Activated CD8-positive, alpha-beta T cell treated with anti-CD3 and anti-CD28 coated beads for 36 hours (primary cell): Measurements from ENCODE around the gene ADGRB3. TPM values are rescaled to one million over a fixed set of nuclear protein-coding genes. Genes with fewer than 3 reads are reported as not detected.

Experiments used
- ATAC-seq: fragments of 200-7000 bp; cut with Tn5 transposase; one replicate; pipeline ENCODE4 v1.10.0; 2021; ENCODE audit warnings: mild to moderate bottlenecking, moderate library complexity
- CTCF ChIA-PET: fragments of 350-600 bp; sonication (Branson Sonifier 250); formaldehyde crosslinking; loops from one replicate; lab custom pipeline; 2021; ENCODE audit warnings: antibody characterized with exemption; lab: Charles Lee
- POLR2A ChIA-PET: fragments of 350-600 bp; sonication (Branson Sonifier 250); formaldehyde crosslinking; loops from one replicate; lab custom pipeline; 2021; ENCODE audit warnings: antibody characterized with exemption; lab: Charles Lee
- DNase-seq: peaks from one replicate; pipeline ENCODE4 v3.0.0-alpha.2; 2020
- H3K27ac Mint-ChIP-seq: one replicate; pipeline ENCODE4 v1.8.0; 2021; ENCODE audit warnings: mild to moderate bottlenecking, mixed read lengths
- H3K27me3 Mint-ChIP-seq: one replicate; pipeline ENCODE4 v1.8.0; 2021; ENCODE audit warnings: mixed read lengths
- H3K36me3 Mint-ChIP-seq: one replicate; pipeline ENCODE4 v1.8.0; 2021; ENCODE audit warnings: low read depth, mixed read lengths
- H3K4me1 Mint-ChIP-seq: one replicate; pipeline ENCODE4 v1.8.0; 2021; ENCODE audit warnings: low read depth, mixed read lengths
- H3K4me3 Mint-ChIP-seq: one replicate; pipeline ENCODE4 v1.8.0; 2021; ENCODE audit warnings: mild to moderate bottlenecking, moderate library complexity, mixed read lengths
- H3K9me3 Mint-ChIP-seq: one replicate; pipeline ENCODE4 v1.8.0; 2021; ENCODE audit warnings: mixed read lengths
- intact Hi-C: fragments of 100-400 bp; cut with micrococcal nuclease; formaldehyde crosslinking; loops from one replicate; pipeline ENCODE4 v1.10.0; 2022
- total RNA-seq, 2 experiments: library from RNA; stranded (reverse); gene quantifications; one replicate each; pipeline ENCODE4 v1.2.3, GENCODE V29; 2021
- TF ChIP-seq, protein P1 (sequence below): fragments of 200-600 bp; IDR thresholded peaks from one replicate; pipeline ENCODE4 v1.8.0; 2022; ENCODE audit warnings: antibody characterized with exemption, mild to moderate bottlenecking

The ADGRB3 gene
- not detected for total RNA-seq

DNA sequence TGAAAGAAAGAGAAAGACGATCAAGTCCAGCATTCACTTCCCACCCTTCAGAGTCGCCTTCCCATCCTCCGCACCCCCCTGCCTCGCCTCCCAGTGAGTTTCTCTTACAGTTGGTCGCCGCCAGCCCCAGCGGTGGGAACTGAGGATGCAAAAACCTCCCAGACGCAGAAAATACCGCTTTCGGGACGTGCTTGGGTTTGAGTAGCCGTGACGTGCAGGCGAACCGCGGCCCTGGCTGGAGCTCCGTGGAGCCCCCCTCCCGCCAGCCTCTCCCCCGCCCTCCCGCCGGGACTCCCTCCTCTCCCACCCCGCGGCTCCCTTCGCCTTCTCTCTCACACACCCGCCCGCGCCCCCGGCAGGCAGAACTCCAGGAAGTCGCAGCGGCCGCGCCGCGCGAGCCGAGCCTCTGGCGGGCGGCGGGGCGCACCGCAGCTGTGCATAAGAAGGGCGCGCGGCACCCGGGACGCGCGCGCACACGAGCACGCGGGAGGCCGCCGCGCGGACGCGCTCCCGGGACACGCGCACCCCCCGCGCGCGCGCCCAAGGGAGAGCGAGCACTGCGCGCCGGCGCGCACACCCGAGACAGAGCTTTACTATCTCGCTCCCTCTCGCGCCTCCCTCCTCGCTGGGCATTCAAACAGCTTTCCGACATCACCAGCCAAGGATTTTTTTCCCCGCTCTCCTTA lies at the start of gene ADGRB3:
Gene ADGRB3, plus strand, starts transcription at position 557 of the 686 bp plus-strand sequence. CDS start 3,394 bp downstream, outside the sequence.
- ChIA-PET CTCF (interaction anchor here (0.6 to 1.4 kb wide), 4 partner anchors 62 to 332 kb away, joined by 3 to 5 read pairs (median 3); no protein-coding TSS in a partner anchor), POLR2A (interaction anchor here (0.5 kb wide), 1 partner anchor 61 kb away, joined by 3 read pairs; no protein-coding TSS in a partner anchor)
- no peak within 1 kb of the TSS for H3K27ac Mint-ChIP-seq
- peaks cover 13% of the 10 kb centered on the region for H3K4me1 Mint-ChIP-seq
- H3K4me3 Mint-ChIP-seq: peak within 1 kb of the TSS; percentile 62
- H3K9me3 Mint-ChIP-seq: no peaks in the 10 kb centered on the region
- intact Hi-C loops: loop anchor here (5.0 to 10.0 kb wide), 2 partner anchors 332 to 1480 kb away; no protein-coding TSS in a partner anchor
- ATAC-seq: peak; percentile 78
- peaks cover 50% of the 10 kb centered on the region for H3K27me3 Mint-ChIP-seq
- peak; percentile 36 for DNase-seq
- H3K36me3 Mint-ChIP-seq: no peaks in the 10 kb centered on the region
- TF ChIP-seq, protein P1, sequence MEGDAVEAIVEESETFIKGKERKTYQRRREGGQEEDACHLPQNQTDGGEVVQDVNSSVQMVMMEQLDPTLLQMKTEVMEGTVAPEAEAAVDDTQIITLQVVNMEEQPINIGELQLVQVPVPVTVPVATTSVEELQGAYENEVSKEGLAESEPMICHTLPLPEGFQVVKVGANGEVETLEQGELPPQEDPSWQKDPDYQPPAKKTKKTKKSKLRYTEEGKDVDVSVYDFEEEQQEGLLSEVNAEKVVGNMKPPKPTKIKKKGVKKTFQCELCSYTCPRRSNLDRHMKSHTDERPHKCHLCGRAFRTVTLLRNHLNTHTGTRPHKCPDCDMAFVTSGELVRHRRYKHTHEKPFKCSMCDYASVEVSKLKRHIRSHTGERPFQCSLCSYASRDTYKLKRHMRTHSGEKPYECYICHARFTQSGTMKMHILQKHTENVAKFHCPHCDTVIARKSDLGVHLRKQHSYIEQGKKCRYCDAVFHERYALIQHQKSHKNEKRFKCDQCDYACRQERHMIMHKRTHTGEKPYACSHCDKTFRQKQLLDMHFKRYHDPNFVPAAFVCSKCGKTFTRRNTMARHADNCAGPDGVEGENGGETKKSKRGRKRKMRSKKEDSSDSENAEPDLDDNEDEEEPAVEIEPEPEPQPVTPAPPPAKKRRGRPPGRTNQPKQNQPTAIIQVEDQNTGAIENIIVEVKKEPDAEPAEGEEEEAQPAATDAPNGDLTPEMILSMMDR: no peak

DNA sequence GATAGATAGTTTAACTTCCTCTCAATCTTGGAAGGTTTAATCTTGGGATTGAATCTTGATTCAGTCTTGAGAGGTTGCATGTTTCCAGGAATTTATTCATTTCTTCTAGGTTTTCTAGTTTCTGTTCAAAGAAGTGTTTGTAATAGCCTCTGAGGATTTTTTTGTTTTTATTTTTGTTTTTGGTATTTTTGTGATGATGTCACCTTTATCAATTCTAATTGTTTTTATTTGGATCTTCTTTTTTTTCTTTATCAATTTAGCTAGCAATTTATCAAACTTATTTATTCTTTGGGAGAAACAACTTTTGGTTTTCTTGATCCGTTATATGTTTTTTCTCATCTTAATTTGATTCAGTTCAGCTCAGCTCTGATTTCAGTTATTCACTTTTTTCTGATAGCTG lies 41.5 kb upstream of the ADGRB3 start:
- Mint-ChIP-seq H3K36me3 (no peaks in the 10 kb centered on the region), H3K4me3 (no peak overlapping the region), H3K9me3 (peaks cover 12% of the 10 kb centered on the region), H3K27me3 (no peaks in the 10 kb centered on the region), H3K4me1 (no peaks in the 10 kb centered on the region), H3K27ac (no peak overlapping the region)
- intact Hi-C loops: no loop called here
- POLR2A ChIA-PET: no interaction called here
- DNase-seq (no peak), ATAC-seq (no peak)
- TF ChIP-seq, protein P1: no peak
- CTCF ChIA-PET: no interaction called here

DNA sequence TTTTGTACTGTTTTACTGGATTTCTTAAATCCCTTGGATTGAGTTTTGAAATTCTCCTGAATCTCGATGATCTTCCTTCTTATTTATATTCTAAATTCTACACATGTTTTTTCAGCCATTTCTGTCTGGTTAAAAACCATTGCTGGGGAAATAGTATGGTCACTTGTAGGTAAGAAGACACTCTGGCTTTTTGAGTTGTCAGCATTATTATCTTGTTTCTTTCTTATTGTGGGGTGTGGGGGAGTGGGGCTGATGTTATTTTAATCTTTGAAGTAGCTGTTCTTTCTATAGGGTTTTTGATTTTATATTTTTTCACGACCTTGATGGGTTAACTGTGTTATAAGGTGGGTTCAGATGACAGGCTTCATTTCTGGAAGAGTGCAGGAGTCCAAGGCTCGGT lies 37.4 kb upstream of the ADGRB3 start:
- Mint-ChIP-seq H3K4me3 (no peak overlapping the region), H3K9me3 (peaks cover 7% of the 10 kb centered on the region), H3K27me3 (no peaks in the 10 kb centered on the region), H3K27ac (no peak overlapping the region), H3K36me3 (no peaks in the 10 kb centered on the region), H3K4me1 (no peaks in the 10 kb centered on the region)
- DNase-seq (no peak), ATAC-seq (no peak)
- POLR2A ChIA-PET: no interaction called here
- intact Hi-C loops: no loop called here
- TF ChIP-seq, protein P1: no peak
- CTCF ChIA-PET: no interaction called here

DNA sequence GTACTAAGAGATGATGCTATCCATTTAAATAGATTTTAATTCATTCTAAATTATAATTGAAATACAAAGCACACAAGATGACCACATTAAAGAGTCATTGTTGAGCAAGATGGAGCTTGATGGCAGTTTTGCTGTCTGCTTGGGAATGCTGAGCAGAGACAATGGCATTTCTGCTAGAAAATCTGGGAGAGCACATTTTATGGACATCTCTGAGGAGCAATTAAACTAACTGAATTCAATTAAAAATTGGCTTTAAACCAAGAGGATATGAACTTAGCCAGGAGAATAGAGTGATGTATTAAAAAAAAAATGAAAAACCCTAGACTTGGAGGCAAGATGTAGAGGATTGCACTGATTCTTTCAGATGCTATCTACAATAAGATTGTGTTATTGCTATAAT lies 19.1 kb upstream of the ADGRB3 start:
- TF ChIP-seq, protein P1: no peak
- intact Hi-C loops: no loop called here
- Mint-ChIP-seq H3K9me3 (no peaks in the 10 kb centered on the region), H3K4me3 (no peak overlapping the region), H3K4me1 (no peaks in the 10 kb centered on the region), H3K36me3 (no peaks in the 10 kb centered on the region), H3K27ac (no peak overlapping the region), H3K27me3 (no peaks in the 10 kb centered on the region)
- no peak for ATAC-seq
- DNase-seq: no peak
- CTCF ChIA-PET: no interaction called here
- POLR2A ChIA-PET: no interaction called here

DNA sequence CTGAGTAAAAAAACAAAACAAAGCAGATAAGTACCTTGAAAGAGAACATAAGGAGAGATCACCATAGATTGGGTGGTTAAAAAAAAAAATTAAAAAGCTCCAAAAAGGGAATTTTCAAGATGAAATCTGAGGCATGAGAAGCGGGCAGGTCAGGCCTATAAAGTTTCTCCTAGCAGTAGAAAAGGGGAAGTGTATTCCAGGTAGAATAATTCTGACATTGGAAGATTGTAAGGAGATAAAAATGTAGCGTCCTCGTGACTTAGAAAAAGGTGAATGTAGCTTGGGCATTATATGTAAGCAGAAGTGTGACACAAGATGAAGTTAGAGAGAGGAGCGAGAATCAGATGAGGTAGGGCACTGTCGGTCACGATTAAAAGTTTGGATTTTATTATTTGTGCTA lies 9.1 kb upstream of the ADGRB3 start:
- H3K4me1 Mint-ChIP-seq: no peaks in the 10 kb centered on the region
- ChIA-PET CTCF (no interaction called here), POLR2A (no interaction called here)
- H3K9me3 Mint-ChIP-seq: no peaks in the 10 kb centered on the region
- no peak overlapping the region for H3K4me3 Mint-ChIP-seq
- H3K27ac Mint-ChIP-seq: no peak overlapping the region
- no peaks in the 10 kb centered on the region for H3K36me3 Mint-ChIP-seq
- TF ChIP-seq, protein P1: no peak
- intact Hi-C loops: no loop called here
- no peaks in the 10 kb centered on the region for H3K27me3 Mint-ChIP-seq
- no peak for ATAC-seq
- no peak for DNase-seq
